Measurements from ENCODE around the gene NDC1. TPM values are rescaled to one million over a fixed set of nuclear protein-coding genes. Genes with fewer than 3 reads are reported as not detected.

Gene NDC1
- polyA plus RNA-seq, 3 donors from 2014 or later: 4.0 to 13.6 (median 8.9) TPM

DNA sequence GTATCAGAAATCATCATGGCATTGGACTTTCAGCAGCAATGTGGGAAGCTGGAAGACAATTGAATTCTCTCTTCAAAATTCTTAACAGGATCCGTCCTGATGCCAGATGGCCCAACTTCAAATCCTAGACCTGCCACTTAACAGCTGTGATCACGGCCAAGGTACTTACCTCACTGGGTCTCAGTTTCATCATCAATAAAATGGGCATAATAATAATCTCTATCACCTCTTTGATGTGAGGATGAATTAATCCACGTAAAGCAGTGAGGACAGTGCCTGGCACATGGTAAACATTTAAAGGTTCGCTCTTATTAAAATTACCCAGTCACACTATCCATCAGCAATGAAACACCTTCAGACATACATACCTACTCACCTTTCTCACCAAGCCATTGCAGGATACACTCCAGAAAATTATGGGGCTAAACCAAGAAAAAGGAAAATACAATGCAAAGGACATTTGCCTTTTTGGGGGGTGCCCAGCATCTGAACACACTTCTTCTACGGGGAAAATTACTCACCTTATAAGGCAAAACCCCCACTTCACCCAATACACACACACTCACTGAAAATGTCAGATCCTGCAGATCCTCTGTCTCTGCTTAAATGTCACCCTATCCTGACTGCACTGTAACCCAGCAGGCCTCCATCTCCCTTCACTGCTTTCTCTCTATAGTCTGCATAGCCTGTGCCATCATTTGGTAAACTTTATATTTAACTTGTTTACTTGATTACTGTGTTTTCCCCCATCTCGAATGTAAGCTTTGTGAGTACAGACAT, 120.9 kb downstream of the NDC1 start:
- H3K27ac Mint-ChIP-seq: no peak overlapping the region
- H3K27me3 Mint-ChIP-seq (ENCODE audit: low read depth in 3 of 3): peaks cover 1 to 6% (median 3%) of the 10 kb centered on the region in 3 donors
- no peaks in the 10 kb centered on the region for H3K9me3 Mint-ChIP-seq
- no peak overlapping the region for H3K4me3 Mint-ChIP-seq
- H3K4me1 Mint-ChIP-seq: no peaks in the 10 kb centered on the region
- H3K36me3 Mint-ChIP-seq: no peaks in the 10 kb centered on the region
- no peak for DNase-seq

- no peak overlapping the region for H3K27ac Mint-ChIP-seq
- H3K27me3 Mint-ChIP-seq (ENCODE audit: low read depth in 3 of 3): peaks cover 1 to 6% (median 3%) of the 10 kb centered on the region in 3 donors
- no peak overlapping the region for H3K4me3 Mint-ChIP-seq
- H3K9me3 Mint-ChIP-seq: no peaks in the 10 kb centered on the region
- H3K4me1 Mint-ChIP-seq: no peaks in the 10 kb centered on the region
- H3K36me3 Mint-ChIP-seq: no peaks in the 10 kb centered on the region
- DNase-seq: no peak
These were observed 121.9 kb downstream of the NDC1 start for GRCh38 chr1:53716150-53716549.

DNA sequence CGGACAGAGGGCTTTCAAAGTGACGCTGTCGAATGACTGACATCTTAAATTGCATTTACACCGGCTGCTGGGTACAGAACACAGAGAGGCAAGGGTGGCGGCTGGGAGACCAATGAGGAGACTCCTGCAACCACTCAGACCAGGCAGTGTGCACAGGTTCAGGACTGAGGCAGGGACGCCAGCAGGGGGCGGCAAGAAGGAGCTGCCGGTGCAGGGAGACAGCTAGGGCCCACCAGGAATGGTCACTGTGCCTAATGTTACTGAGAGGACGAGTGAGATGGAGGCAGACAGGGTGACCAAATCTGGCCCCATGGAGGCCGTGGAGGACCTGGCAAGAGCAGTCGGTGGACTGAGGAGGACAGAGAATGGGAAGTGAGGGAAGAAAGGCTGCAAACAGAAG, 122.6 kb downstream of the NDC1 start:
- H3K4me1 Mint-ChIP-seq: no peaks in the 10 kb centered on the region
- no peak overlapping the region for H3K4me3 Mint-ChIP-seq
- DNase-seq: no peak
- no peaks in the 10 kb centered on the region for H3K9me3 Mint-ChIP-seq
- no peaks in the 10 kb centered on the region for H3K36me3 Mint-ChIP-seq
- H3K27ac Mint-ChIP-seq: no peak overlapping the region
- peaks cover 1 to 6% (median 3%) of the 10 kb centered on the region in 3 donors for H3K27me3 Mint-ChIP-seq (ENCODE audit: low read depth in 3 of 3)

Other genes starting within 250 kb of the NDC1 start
- gene GLIS1, start 99.1 kb downstream of the NDC1 start, polyA plus RNA-seq: not detected
- 10 to 100 TPM; 28.7 to 35.7 (median 29.4) TPM for gene YIPF1, start 51.5 kb upstream of the NDC1 start, polyA plus RNA-seq
- gene DIO1, start 55.9 kb upstream of the NDC1 start, polyA plus RNA-seq: under 1 TPM in 2 of 3 donors, not detected in 1; 0.11 to 0.13 TPM
- 10 to 100 TPM; 58.6 to 72.6 (median 66.7) TPM for gene IFT25, start 107.4 kb upstream of the NDC1 start, polyA plus RNA-seq
- 10 to 100 TPM in 1 of 3 donors, 1 to 10 TPM in 2; 7.5 to 10.1 (median 9.8) TPM for gene LRRC42, start 108.1 kb upstream of the NDC1 start, polyA plus RNA-seq
- gene LDLRAD1, start 179.9 kb upstream of the NDC1 start, polyA plus RNA-seq: not detected
- gene TMEM59, start 214.9 kb upstream of the NDC1 start, polyA plus RNA-seq: 100 to 1,000 TPM; 633 to 969 (median 938) TPM
- 1 to 10 TPM; 3.3 to 6.3 (median 3.9) TPM for gene TCEANC2, start 215.3 kb upstream of the NDC1 start, polyA plus RNA-seq